ENCODE data around the gene TNFRSF19.

Gene TNFRSF19

DNA sequence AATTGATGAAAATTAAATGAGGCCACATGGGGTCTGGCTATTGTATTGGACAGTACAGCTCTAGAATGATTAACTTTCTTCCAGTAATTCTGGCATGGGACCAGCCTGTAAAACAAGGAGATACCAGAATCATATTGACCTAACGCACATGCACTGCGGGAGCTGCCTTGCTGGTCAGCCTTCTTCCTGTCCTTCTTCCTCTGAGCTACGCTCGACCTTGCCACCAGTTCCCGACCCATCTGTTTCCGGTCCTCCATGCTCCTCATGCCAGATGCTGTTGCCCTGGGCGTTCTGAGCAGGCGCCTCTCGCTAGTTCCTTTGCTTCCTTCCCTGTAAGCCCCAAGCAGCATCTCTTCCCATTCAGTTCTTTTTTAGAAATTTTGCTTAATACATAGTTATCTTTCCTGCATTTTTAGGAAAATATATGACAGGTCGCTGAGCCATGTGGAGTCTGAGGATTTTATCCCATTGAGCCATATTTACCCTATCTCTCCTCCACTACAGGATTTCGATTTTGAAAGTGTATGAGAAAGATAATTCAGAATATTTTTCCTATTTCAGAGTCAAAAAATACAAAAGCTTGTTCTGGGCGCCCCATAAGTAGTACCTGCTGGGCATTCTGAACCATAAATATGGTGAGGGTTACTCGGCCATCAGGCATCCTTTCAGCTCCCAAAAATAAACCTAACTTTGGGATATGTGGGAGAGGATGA, 38.6 kb downstream of the TNFRSF19 start:
- no peak overlapping the region for H3K27ac Mint-ChIP-seq

DNA sequence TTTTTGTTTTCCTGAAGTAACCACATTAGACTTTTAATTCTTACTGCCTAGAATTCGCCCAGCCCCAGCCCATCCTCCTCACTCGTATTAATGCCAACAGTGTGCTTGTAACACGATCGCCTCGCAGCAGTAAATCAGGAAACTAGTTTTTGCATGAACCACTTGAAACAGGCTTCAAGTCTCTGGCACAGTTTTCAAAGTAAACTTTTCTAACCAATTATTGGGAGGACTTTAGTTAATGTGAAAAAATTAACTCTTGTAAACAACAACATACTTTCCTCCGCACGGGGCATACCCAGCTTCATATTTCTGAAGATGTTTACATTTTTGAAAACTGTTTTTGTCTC, 39.2 kb downstream of the TNFRSF19 start:
- Mint-ChIP-seq H3K4me3 (no peak overlapping the region), H3K9me3 (no peaks in the 10 kb centered on the region), H3K4me1 (ENCODE audit: low read depth) (peaks cover 16% of the 10 kb centered on the region), H3K27me3 (peaks cover 31% of the 10 kb centered on the region), H3K27ac (no peak overlapping the region), H3K36me3 (ENCODE audit: low read depth) (no peaks in the 10 kb centered on the region)
- DNase-seq = no peak

More for the DNA sequence above, 38.6 kb downstream of the TNFRSF19 start:
- Mint-ChIP-seq H3K9me3 (no peaks in the 10 kb centered on the region), H3K27me3 (peaks cover 33% of the 10 kb centered on the region), H3K4me3 (no peak overlapping the region), H3K36me3 (ENCODE audit: low read depth) (no peaks in the 10 kb centered on the region), H3K4me1 (ENCODE audit: low read depth) (peaks cover 16% of the 10 kb centered on the region)
- DNase-seq = no peak

DNA sequence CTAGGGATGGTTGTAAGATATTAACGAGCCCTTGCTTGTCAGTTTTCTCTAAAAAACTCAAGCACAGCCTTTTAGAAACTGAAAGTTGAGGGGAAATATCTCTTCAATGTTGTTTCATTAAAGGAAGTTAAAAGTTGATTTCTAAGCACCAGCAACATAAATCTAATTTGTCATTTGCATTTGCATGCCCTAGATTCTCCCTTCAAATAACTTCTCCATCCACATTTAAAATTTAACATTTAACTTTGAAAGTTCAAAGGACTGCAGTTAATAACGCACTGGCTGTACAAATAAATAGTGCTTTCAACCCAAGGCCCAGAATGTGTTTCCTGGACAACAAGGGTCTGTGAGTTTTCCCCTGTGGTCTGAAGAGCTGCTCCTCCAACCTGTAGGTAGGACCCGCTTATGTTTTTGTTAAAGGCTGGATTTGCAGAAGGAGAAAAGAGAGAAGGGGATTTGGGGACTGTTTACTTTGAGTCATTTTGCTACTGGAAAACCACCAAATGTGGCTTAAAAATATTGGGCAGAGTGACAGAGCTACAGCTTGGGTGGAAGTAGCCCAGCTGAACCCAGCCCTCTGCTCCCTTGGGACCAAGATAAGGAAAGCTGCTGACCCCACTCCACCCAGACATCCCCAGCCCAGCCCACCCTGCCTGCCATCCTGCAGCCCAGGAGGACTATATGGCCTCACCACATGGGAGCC, 39.8 kb downstream of the TNFRSF19 start:
- H3K27me3 Mint-ChIP-seq = peaks cover 27% of the 10 kb centered on the region
- no peak overlapping the region for H3K4me3 Mint-ChIP-seq
- H3K27ac Mint-ChIP-seq = no peak overlapping the region
- no peaks in the 10 kb centered on the region for H3K36me3 Mint-ChIP-seq (ENCODE audit: low read depth)
- peaks cover 16% of the 10 kb centered on the region for H3K4me1 Mint-ChIP-seq (ENCODE audit: low read depth)
- H3K9me3 Mint-ChIP-seq = no peaks in the 10 kb centered on the region
- no peak for DNase-seq

DNA sequence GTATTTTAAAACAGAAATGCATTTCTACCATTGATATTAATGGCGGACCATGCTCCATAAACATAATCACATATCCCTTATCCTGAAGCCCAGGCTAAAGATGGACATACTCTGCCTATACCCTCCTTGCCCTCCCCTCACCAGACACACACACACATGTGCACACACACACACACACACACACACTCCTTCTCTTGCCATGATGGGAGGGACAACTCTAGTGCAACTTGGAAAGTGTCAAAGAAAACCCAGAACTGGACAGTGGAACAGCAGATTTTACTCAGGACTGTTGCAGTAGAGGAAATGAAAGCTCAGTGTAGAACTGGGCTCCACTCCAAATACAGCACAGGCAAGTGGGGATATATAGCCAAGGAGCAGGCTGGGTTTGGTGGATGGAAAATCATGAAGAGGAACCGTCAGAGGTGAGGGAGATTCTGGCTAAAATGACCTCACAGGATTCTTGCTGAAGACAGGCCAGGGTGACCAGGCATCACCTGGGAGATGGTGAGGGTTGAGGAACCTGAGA, 40.8 kb downstream of the TNFRSF19 start:
- H3K27ac Mint-ChIP-seq = no peak overlapping the region
- no peaks in the 10 kb centered on the region for H3K36me3 Mint-ChIP-seq (ENCODE audit: low read depth)
- H3K9me3 Mint-ChIP-seq = no peaks in the 10 kb centered on the region
- peaks cover 27% of the 10 kb centered on the region for H3K27me3 Mint-ChIP-seq
- no peak overlapping the region for H3K4me3 Mint-ChIP-seq
- peaks cover 16% of the 10 kb centered on the region for H3K4me1 Mint-ChIP-seq (ENCODE audit: low read depth)
- no peak for DNase-seq

DNA sequence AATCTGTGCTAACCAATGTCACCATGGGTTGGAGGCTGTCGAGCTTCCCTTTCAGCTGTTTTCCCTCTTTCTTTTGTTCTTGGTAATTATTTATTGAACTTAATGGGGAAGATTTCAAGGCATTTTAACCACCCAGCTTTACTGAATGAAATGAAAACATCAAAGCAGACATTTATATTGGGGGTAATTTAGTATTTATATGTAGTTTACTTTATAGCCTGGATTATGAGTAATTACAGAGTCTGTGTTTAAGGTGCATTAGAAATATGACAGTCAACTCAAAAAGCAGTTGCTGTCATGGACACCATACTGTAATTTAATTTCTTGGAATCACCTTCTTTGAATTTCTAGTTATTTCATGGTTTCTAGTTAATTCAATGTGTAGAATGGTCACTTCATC, 42.0 kb downstream of the TNFRSF19 start:
- peaks cover 27% of the 10 kb centered on the region for H3K27me3 Mint-ChIP-seq
- no peak for DNase-seq
- H3K27ac Mint-ChIP-seq = no peak overlapping the region
- no peaks in the 10 kb centered on the region for H3K36me3 Mint-ChIP-seq (ENCODE audit: low read depth)
- H3K9me3 Mint-ChIP-seq = no peaks in the 10 kb centered on the region
- H3K4me1 Mint-ChIP-seq (ENCODE audit: low read depth) = peaks cover 16% of the 10 kb centered on the region
- H3K4me3 Mint-ChIP-seq = no peak overlapping the region

DNA sequence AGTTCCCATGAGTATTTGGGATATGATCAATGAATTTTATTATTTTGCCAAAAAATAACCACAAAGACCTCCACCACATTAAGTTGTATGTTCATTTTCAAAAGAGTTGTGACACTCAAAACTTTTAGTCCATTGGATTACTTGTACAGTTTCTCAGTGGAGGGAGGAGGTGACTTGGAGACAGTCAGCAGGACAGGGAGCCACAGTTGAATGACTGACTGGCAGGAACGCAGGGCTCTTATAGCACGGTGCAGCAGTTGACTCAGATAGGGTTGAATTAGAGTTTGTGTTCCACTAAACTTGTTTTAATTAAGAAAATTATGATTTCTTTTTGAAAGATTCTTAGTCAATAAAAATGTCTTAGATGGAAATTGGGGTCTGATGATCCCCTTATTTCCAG, 42.5 kb downstream of the TNFRSF19 start:
- peaks cover 16% of the 10 kb centered on the region for H3K4me1 Mint-ChIP-seq (ENCODE audit: low read depth)
- H3K27ac Mint-ChIP-seq = no peak overlapping the region
- peaks cover 27% of the 10 kb centered on the region for H3K27me3 Mint-ChIP-seq
- H3K4me3 Mint-ChIP-seq = no peak overlapping the region
- DNase-seq = no peak
- no peaks in the 10 kb centered on the region for H3K36me3 Mint-ChIP-seq (ENCODE audit: low read depth)
- H3K9me3 Mint-ChIP-seq = no peaks in the 10 kb centered on the region

DNA sequence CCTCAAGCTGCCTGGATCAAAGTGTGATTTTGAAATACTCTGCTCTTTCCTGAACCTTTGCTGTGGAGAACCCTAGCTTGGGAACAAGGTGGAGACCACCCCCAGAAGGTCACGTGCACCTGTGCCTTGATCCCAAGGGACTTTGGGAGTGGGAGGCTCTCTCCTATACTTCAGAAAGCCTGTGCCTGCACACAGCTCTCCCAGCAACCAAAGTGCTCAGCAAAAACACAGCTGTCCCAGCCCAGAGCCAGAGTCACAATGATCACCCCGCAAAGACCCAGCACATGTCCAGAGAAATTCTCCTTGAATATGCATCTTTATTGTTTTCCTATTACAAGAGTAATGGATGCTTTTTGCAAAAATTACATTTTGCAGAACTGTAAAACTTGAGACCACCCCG, 43.4 kb downstream of the TNFRSF19 start:
- H3K27ac Mint-ChIP-seq = no peak overlapping the region
- H3K4me3 Mint-ChIP-seq = no peak overlapping the region

DNA sequence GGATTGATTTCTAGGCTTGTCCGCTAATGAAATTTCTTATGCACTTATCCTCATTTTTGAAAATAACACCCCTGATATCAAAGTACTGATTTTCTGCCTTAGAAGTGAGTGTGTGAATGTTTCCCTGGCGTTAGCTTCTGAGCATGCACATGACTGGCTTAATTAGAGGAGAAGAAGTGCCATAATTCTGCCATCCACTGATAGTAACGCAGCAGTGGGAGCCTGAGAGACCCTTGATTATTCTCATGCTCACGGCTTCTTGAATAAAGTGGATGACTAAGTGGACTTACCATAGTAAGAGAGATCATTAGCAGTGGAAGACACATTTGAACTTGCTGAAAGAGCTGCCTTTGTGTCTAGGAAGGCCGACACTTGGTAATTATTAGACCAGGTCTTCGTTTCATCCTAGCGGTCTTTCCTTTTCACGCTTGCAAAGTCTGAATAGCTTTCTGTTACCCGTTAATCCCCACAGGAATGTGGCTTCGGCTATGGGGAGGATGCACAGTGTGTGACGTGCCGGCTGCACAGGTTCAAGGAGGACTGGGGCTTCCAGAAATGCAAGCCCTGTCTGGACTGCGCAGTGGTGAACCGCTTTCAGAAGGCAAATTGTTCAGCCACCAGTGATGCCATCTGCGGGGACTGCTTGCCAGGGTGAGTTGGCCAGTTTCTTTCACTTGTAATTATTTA, 45.3 kb downstream of the TNFRSF19 start:
- peaks cover 17% of the 10 kb centered on the region for H3K27me3 Mint-ChIP-seq
- H3K36me3 Mint-ChIP-seq (ENCODE audit: low read depth) = no peaks in the 10 kb centered on the region
- H3K9me3 Mint-ChIP-seq = no peaks in the 10 kb centered on the region
- H3K27ac Mint-ChIP-seq = no peak overlapping the region
- no peaks in the 10 kb centered on the region for H3K4me1 Mint-ChIP-seq (ENCODE audit: low read depth)
- no peak for DNase-seq
- H3K4me3 Mint-ChIP-seq = no peak overlapping the region

More for the DNA sequence above, 43.4 kb downstream of the TNFRSF19 start:
- Mint-ChIP-seq H3K9me3 (no peaks in the 10 kb centered on the region), H3K27me3 (peaks cover 27% of the 10 kb centered on the region), H3K4me1 (ENCODE audit: low read depth) (peaks cover 16% of the 10 kb centered on the region), H3K36me3 (ENCODE audit: low read depth) (no peaks in the 10 kb centered on the region)
- no peak for DNase-seq

DNA sequence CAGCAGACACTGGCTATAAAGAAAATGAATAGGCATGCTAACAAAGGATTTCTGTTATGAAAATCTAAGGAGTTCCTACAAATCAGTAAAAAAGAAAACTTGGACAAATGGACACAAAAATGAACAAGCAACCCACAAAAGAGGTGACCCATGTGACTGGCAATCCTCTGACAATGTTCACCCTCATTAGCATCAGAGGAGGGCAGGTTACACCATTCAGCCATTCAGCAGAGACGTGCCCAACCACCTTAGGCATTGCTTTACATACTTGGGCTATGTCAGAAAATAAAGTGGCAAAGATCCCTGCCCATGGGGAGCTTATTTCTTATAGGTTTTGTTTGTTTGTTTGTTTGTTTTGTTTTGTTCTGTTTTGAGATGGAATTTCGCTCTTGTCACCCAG, 46.0 kb downstream of the TNFRSF19 start:
- no peaks in the 10 kb centered on the region for H3K9me3 Mint-ChIP-seq
- no peak overlapping the region for H3K4me3 Mint-ChIP-seq
- no peaks in the 10 kb centered on the region for H3K36me3 Mint-ChIP-seq (ENCODE audit: low read depth)

DNA sequence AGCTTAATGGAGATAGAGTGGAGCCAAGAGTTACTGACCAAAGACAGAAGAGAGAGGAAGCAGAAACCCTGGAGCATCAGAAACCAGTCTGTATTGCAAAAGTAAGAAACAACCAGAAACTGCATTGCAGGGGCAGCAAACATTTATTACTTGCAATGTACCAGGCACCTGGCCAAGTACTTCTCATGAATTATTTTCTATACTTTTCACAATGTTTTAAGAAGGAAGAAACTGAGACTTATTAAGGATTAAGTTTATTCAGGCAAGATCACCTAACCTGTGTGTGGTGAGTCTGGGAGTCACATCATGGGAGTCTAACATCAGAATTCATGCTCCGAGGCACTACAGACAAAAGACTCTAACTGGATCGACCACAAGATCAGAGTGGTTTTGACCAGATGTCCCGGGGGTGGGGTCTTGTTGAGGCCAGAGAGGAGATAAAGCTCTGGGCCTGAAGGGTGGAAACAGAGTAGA, 47.4 kb downstream of the TNFRSF19 start:
- Mint-ChIP-seq H3K27me3 (peaks cover 8% of the 10 kb centered on the region), H3K27ac (no peak overlapping the region), H3K9me3 (no peaks in the 10 kb centered on the region), H3K4me3 (no peak overlapping the region), H3K36me3 (ENCODE audit: low read depth) (no peaks in the 10 kb centered on the region), H3K4me1 (ENCODE audit: low read depth) (no peaks in the 10 kb centered on the region)
- no peak for DNase-seq

More for the DNA sequence above, 46.0 kb downstream of the TNFRSF19 start:
- no peaks in the 10 kb centered on the region for H3K4me1 Mint-ChIP-seq (ENCODE audit: low read depth)
- DNase-seq = no peak
- H3K27me3 Mint-ChIP-seq = peaks cover 12% of the 10 kb centered on the region
- H3K27ac Mint-ChIP-seq = no peak overlapping the region

DNA sequence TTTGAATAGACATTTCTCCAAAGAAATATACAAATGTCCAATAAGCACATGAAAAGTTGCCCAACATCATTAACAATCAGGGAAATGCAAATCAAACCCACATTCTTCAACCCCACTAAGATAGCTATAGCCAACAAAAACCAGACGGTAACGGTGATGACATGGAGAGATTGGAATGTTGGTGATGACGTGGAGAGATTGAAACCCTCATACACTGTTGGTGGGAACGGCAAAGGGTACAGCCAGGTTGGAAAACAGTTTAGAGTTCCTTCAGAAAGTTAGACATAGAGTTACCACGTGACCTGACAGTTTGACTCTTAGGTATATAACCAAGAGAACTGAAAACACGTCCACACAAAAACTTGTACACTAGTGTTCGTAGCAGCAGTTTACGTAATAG, 48.1 kb downstream of the TNFRSF19 start:
- no peak for DNase-seq
- H3K27me3 Mint-ChIP-seq = peaks cover 5% of the 10 kb centered on the region
- H3K4me3 Mint-ChIP-seq = no peak overlapping the region
- H3K4me1 Mint-ChIP-seq (ENCODE audit: low read depth) = no peaks in the 10 kb centered on the region
- no peaks in the 10 kb centered on the region for H3K36me3 Mint-ChIP-seq (ENCODE audit: low read depth)
- no peak overlapping the region for H3K27ac Mint-ChIP-seq
- no peaks in the 10 kb centered on the region for H3K9me3 Mint-ChIP-seq

DNA sequence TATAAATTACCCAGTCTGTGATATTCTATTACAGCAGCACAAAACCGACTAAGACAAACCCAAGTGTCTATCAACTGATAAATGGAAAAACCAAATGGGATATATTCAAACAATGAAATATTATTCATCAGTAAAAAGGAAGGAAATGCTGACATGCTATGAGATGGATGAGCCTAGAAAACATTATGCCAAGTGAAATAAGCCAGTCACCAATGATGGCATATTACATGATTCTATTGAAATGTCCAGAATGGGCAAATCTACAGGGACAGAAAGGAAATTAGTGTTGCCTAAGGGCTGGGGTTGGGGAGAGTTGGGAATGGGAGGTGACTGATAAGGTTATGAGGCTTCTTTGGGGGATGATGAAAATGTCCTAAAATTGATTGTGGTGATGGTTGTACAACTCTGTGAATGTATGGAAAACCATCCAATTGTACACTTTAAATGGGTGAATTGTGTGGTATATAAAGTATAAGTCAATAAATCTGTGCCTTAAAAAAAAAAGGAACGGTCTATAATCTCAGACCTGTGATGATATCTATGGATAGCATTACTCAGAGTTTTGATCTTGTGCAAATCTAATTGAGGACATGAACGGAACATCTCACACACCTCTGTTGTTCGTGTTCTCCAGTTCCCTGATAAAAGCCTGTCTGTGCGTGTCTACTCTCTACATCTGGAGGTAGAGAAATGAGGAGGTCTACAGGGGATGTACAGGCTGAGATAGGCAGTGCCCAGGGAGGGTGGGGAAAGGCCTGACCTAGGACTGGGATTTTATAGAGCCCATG, 49.0 kb downstream of the TNFRSF19 start:
- H3K36me3 Mint-ChIP-seq (ENCODE audit: low read depth) = no peaks in the 10 kb centered on the region
- no peak for DNase-seq
- no peaks in the 10 kb centered on the region for H3K9me3 Mint-ChIP-seq
- H3K27me3 Mint-ChIP-seq = peaks cover 2% of the 10 kb centered on the region
- no peaks in the 10 kb centered on the region for H3K4me1 Mint-ChIP-seq (ENCODE audit: low read depth)
- H3K4me3 Mint-ChIP-seq = no peak overlapping the region
- no peak overlapping the region for H3K27ac Mint-ChIP-seq

DNA sequence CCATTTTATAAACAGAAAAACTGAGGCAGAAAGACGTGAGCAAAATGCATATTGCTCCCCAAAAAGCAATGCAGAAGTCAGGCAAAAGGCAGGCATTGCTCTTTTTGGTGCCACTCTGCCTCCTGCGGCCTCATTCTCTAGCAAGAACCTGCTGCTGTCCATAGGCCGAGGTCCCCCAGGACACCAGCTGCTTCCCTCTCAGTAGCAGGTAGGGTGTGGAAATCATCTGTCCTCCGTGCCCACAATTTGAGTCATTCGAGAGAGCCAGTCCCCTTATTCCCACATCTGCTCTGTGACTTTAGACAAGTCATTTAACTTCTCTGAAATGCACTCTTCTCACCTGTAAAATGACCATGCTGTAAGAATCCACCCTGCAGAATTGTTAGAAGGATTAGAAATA, 50.0 kb downstream of the TNFRSF19 start:
- H3K4me1 Mint-ChIP-seq (ENCODE audit: low read depth) = no peaks in the 10 kb centered on the region
- DNase-seq = no peak
- H3K9me3 Mint-ChIP-seq = no peaks in the 10 kb centered on the region
- no peak overlapping the region for H3K27ac Mint-ChIP-seq
- no peak overlapping the region for H3K4me3 Mint-ChIP-seq
- no peaks in the 10 kb centered on the region for H3K36me3 Mint-ChIP-seq (ENCODE audit: low read depth)
- H3K27me3 Mint-ChIP-seq = peaks cover 2% of the 10 kb centered on the region

DNA sequence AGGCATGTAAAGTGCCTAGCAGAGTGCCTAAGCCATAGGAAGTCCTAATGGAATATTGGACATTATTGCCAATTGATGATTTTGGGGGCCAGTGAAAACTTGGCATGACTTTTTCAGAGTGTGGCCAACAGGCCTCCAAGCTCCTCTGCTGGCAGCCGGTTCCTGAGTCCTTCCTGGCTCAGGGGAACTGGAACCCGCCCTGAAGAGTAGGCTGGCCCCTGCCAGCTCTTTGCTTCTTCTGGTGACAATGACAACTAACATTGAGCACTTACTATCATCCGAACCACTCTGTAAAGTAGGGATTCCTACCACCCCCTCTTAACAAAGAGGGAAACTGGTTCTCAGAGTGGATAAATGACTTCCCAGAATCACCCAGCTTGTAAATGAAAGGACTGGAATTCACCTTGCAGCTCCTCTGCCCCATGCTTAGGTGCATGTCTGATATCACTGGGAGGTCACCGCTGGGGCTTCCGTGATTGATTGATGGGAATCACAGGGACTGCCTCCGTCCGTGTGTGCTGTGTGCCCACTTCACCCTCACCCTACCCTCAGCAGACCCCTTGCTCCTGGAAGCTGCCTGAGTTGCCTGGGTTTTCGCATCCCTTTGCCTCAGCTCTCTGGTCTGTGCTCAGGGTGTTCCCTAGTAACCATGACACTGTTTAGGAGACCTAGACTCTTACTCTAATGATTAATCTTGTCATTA, 50.6 kb downstream of the TNFRSF19 start:
- Mint-ChIP-seq H3K9me3 (no peaks in the 10 kb centered on the region), H3K4me3 (no peak overlapping the region), H3K4me1 (ENCODE audit: low read depth) (no peaks in the 10 kb centered on the region), H3K36me3 (ENCODE audit: low read depth) (no peaks in the 10 kb centered on the region), H3K27me3 (peaks cover 2% of the 10 kb centered on the region), H3K27ac (no peak overlapping the region)
- no peak for DNase-seq
